ENCODE data around the gene TRIM66.

- no peak for TF ChIP-seq CTCF (IDR thresholded peaks at IDR 0.05; ENCODE audit: poor library complexity)
- no peak for TF ChIP-seq EZH2 (IDR thresholded peaks at IDR 0.05; ENCODE audit: borderline replicate concordance)
- no peak for TF ChIP-seq EZH2phosphoT487 (IDR thresholded peaks at IDR 0.05; ENCODE audit: low read depth, severe bottlenecking, unreplicated experiment)
These were observed 40.3 kb upstream of the TRIM66 start for GRCh38 chr11:8722809-8723208.

All from hepatocyte (in vitro differentiated cells).